HUES6 (cell line): Measurements from ENCODE around the gene ENO4.

Source experiments
- H3K27ac ChIP-seq: 2 replicates; pipeline ENCODE4 v1.7.0; 2013; ENCODE audit warnings: low read depth, mild to moderate bottlenecking, low read length, inconsistent platforms
- H3K27me3 ChIP-seq: 2 replicates; pipeline ENCODE4 v1.6.1; 2013; ENCODE audit warnings: low read length; ENCODE audit not compliant: control insufficient read depth, insufficient read depth
- H3K36me3 ChIP-seq: 2 replicates; pipeline ENCODE4 v1.6.1; 2013; ENCODE audit warnings: low read length; ENCODE audit not compliant: control insufficient read depth, insufficient read depth
- H3K4me1 ChIP-seq: 2 replicates; pipeline ENCODE4 v1.6.1; 2013; ENCODE audit warnings: low read length; ENCODE audit not compliant: control insufficient read depth, insufficient read depth
- H3K4me3 ChIP-seq: 2 replicates; pipeline ENCODE4 v1.5.1; 2013; ENCODE audit warnings: low read depth, low read length
- H3K9ac ChIP-seq: one replicate; pipeline ENCODE4 v1.6.1; 2013; ENCODE audit warnings: mild to moderate bottlenecking, low read length
- H3K9me3 ChIP-seq: 2 replicates; pipeline ENCODE4 v1.6.1; 2013; ENCODE audit warnings: low read depth, low read length; ENCODE audit not compliant: control insufficient read depth, insufficient read depth

ENO4 gene

DNA sequence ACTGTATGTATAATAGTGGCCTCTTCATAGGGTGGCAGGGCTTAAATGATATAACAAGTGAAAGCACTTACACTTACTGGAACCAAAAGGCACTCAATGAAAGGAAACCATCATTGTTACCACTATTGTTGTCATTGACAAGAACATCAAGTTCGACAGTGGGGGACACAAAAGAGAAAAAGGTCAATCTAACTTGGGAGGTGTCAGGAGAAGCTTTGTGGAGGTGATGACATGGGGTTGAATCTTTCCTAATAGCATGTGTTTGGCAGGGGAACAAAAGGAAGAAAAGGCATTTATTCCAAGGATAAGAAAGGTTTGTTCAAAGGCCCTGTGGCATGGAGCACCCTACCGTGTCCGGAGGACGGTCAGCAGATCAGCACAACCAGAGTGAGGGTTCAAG lies 18.2 kb upstream of the ENO4 start:
- Histone ChIP-seq H3K4me3 (no peak overlapping the region), H3K9ac (no peak overlapping the region), H3K9me3 (no peaks in the 10 kb centered on the region), H3K27me3 (peaks cover 14% of the 10 kb centered on the region; the same call in 1 of the 2 replicates), H3K4me1 (peaks cover 45% of the 10 kb centered on the region), H3K27ac (no peak overlapping the region), H3K36me3 (no peaks in the 10 kb centered on the region)

DNA sequence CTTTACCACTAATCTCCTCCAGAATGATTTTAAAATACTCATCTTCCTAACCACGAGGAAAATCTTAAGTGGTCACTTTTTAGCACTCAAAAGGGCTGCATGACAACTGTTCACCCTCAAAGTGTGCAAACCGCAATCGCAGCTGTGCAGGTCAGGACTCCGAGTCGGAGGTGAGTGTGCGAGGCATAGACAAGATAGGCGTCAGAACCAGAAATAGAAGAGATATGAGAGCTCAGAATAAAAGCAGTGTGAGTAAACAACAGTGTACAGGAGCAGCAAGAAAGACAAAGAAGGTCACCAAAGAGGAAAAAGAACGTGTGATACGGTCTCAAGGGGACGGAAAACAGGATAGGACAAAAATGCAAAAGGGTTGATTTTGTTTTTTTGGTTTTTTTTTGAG lies 17.5 kb upstream of the ENO4 start:
- Histone ChIP-seq H3K9me3 (no peaks in the 10 kb centered on the region), H3K9ac (no peak overlapping the region), H3K27ac (no peak overlapping the region), H3K4me3 (no peak overlapping the region), H3K4me1 (peaks cover 46% of the 10 kb centered on the region), H3K36me3 (no peaks in the 10 kb centered on the region), H3K27me3 (peaks cover 14% of the 10 kb centered on the region; the same call in 1 of the 2 replicates)

DNA sequence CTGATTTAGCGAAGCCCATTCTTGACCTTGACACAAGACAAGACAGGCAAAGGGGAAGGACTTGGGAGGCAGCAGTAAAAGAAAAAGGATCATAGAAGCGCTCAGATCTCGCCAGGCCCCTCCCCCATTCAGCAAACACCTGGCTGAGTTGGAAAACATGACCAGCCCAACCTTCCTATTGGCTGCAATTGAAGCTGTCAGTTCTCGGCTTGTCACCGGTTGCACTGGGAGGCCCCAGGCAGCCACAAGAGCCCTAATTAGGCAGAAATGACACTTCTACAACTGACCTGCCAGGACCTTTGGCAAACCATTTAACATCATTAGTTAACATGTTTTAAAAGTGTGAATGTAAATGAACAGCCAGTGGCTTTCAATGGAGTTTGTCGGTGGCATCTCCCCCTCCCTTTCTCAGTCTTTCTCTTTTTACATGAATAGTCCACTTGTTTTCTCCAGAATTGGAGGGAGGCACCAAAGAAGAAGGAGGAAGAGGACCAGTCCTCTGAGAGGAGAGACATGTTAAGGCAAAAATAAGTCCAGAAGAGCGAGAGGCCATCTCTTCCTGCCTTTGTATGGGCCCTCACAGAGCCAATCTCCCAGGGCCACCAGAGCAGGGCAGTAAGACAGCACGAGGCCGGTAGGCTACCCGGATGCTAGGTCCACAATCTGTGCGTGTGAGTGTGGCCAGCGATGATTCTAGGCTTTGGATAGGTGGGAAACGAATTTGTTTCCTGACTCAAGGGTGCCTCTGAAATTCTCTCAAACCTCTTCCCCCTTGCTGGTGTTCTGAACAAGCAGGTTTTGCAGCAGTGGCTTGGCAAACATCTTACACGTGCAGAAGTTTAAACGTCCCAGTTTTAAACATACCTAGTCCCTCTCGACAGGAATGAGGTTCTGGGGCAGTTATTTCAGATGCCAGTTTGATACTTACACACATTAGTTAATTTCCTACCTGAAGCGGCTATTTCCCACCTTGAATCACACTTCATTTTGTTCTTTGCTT lies 15.0 kb upstream of the ENO4 start:
- no peak overlapping the region for H3K27ac ChIP-seq
- peaks cover 57% of the 10 kb centered on the region for H3K4me1 ChIP-seq
- H3K27me3 ChIP-seq: peaks cover 14% of the 10 kb centered on the region; the same call in 1 of the 2 replicates
- H3K36me3 ChIP-seq: no peaks in the 10 kb centered on the region
- no peak overlapping the region for H3K9ac ChIP-seq
- H3K9me3 ChIP-seq: no peaks in the 10 kb centered on the region
- H3K4me3 ChIP-seq: peak overlapping the region; percentile 11; the same call in 1 of the 2 replicates

DNA sequence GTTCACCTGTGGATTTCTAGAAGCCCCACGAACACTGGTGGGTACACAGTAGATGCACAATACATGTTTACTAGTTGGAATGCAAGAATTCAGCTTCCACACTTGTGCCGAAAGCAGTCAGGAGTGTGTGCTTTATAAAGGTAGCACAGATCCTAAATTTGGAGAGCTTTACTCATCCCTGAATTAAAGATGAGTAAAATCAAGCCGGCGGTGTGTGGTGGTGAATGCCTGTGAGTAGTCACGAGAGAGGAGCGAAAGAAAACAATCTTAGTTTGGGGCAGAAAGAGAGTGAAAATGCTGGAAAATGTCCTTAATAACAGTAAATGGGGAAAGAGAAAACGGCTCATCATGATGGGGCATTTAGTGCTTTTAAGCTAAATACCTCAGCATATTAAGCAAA lies 13.6 kb upstream of the ENO4 start:
- Histone ChIP-seq H3K4me1 (peaks cover 67% of the 10 kb centered on the region), H3K27me3 (peaks cover 14% of the 10 kb centered on the region; the same call in 1 of the 2 replicates), H3K36me3 (no peaks in the 10 kb centered on the region), H3K27ac (0 out of 2 replicates have a peak overlapping the region, but pooled peaks have one; percentile 4), H3K4me3 (peak overlapping the region; percentile 10; the same call in 1 of the 2 replicates), H3K9me3 (no peaks in the 10 kb centered on the region), H3K9ac (peak overlapping the region; percentile 16)

DNA sequence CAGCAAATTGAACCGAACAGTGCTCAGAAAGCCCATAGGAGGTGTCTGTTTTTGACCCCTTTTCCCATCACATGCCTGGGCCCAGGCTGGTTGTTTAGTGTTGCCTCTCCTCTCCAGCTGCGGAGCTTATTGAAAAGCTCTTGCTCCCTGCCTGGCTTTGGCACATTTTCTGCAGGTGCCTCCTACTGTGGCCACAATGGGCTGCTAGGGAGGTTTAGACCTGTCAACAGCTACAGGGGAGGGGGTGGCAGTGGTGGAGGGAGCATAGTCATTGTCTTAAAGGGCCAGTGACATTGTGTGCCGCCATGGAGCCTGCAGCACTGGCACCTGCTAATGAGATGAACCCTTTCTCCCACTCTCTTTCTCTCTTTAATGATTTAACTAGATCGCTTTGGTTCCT lies 13.2 kb upstream of the ENO4 start:
- no peaks in the 10 kb centered on the region for H3K36me3 ChIP-seq
- H3K4me3 ChIP-seq: no peak overlapping the region; the same call in 1 of the 2 replicates
- H3K4me1 ChIP-seq: peaks cover 71% of the 10 kb centered on the region

DNA sequence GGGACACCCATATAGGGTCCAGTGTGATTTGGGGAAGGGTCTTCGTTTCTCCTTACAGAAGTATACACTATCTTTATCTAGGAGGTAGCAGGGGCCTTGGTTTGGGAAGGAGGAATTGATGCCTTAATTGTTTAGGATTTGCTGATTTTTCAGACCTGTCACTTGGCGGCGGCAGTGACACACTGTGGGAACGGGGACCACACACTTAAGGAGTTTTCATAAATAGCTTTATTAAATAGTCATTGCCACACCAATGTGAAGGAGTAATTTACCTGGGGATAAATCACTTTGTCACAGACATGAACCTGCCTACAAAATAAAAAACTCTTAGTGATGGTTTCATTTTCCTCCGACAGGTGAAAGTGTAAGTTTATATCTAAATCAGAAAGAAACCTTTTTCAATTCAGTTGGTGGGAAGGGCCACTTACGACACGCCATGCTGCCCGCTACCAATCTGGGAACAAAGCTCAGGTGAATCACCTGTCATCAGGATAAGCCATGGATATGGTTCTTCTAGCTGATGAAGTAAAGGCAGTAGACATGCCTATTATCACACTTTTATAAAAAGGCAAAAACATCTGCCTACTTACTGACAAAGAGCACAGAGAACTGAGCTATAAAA lies 12.3 kb upstream of the ENO4 start:
- Histone ChIP-seq H3K27me3 (peaks cover 14% of the 10 kb centered on the region; the same call in 1 of the 2 replicates), H3K27ac (no peak overlapping the region), H3K36me3 (no peaks in the 10 kb centered on the region), H3K4me1 (peaks cover 71% of the 10 kb centered on the region), H3K9me3 (no peaks in the 10 kb centered on the region), H3K9ac (no peak overlapping the region), H3K4me3 (no peak overlapping the region)

More for the DNA sequence above, 13.2 kb upstream of the ENO4 start:
- Histone ChIP-seq H3K27me3 (peaks cover 14% of the 10 kb centered on the region; the same call in 1 of the 2 replicates), H3K9ac (no peak overlapping the region), H3K27ac (0 out of 2 replicates have a peak overlapping the region, but pooled peaks have one; percentile 5), H3K9me3 (no peaks in the 10 kb centered on the region)

DNA sequence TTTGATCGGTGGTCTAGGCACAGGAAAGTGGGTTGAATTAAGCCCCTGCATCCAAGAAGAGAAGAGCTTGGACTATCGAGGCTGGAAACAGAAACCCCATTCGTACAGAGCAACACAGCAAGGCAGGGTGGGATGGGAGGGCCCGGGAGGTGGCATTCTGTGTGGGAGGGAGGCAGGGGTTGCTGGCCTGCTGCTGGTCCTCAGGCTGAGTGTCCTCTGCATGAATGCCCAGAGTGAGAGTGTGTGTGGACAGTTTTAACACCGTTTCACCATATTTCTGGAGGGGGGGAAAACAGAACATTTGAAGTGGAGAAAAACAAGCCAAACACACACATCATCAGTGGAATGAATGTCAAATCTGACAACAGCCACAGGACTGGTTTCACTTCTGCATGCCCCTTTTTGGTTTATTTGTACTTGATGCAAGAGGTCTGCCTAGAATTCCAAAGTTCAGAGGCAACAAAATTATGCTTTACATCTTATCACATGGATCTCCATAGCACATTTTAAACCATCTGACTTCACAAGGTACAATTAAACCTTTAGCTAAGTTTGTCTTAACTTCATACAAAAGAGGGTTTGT lies 11.1 kb upstream of the ENO4 start:
- no peaks in the 10 kb centered on the region for H3K36me3 ChIP-seq
- H3K27ac ChIP-seq: no peak overlapping the region
- H3K9me3 ChIP-seq: no peaks in the 10 kb centered on the region
- H3K4me1 ChIP-seq: peaks cover 69% of the 10 kb centered on the region
- H3K4me3 ChIP-seq: no peak overlapping the region
- H3K27me3 ChIP-seq: peaks cover 14% of the 10 kb centered on the region; the same call in 1 of the 2 replicates
- H3K9ac ChIP-seq: no peak overlapping the region

DNA sequence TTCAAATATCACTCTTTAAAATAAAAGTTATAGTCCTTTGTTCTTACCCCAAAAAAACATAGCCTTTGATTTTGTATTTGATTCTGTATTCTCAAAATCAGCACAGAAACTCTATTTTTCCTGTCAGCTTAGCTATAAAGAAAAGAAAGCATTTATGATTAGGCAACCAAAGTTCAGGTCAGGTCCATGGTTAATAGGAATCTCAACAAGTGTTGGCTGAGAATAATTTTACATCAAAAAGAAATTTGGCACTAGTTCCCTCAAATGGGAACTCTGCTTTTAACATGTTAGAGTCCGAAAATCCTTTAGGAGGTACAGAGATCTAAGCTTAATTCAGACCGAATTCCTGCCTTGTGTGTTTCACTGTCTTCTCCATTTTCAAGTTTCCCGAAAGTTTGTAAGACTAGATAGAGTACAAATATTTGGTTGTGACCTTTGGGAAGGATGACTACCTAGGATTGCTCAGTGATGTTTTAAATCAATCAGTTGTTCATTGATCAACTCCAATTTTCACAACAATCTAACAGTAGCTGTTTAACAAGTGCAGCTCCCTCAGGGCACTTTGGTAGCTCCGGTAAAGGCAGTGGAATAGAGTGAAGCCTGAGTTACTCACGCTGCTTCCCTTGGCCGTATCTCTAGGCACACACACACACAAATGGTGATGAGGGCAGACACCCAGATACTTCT lies 8.8 kb upstream of the ENO4 start:
- H3K27me3 ChIP-seq: no peaks in the 10 kb centered on the region

GRCh38 chr10:116845823-116846222 lies 3.5 kb upstream of the ENO4 start:
- no peaks in the 10 kb centered on the region for H3K9me3 ChIP-seq
- no peak overlapping the region for H3K4me3 ChIP-seq
- H3K9ac ChIP-seq: no peak overlapping the region
- peaks cover 27% of the 10 kb centered on the region for H3K4me1 ChIP-seq
- no peak overlapping the region for H3K27ac ChIP-seq
- no peaks in the 10 kb centered on the region for H3K27me3 ChIP-seq
- no peaks in the 10 kb centered on the region for H3K36me3 ChIP-seq

More for the DNA sequence above, 8.8 kb upstream of the ENO4 start:
- Histone ChIP-seq H3K36me3 (no peaks in the 10 kb centered on the region), H3K9ac (no peak overlapping the region), H3K4me3 (no peak overlapping the region), H3K9me3 (no peaks in the 10 kb centered on the region), H3K4me1 (peaks cover 49% of the 10 kb centered on the region), H3K27ac (no peak overlapping the region)
